SK-N-SH treated with all-trans-retinoic acid at 6 μM for 48 hours (cell line): ENCODE measurements around the gene BLOC1S6.

Experiments used
- CSDC2 ChIP-seq: fragments of 250-450 bp; sonication (Bioruptor Pico); IDR thresholded peaks from 2 replicates; pipeline ENCODE4 v1.5.0; 2020; ENCODE audit warnings: mild to moderate bottlenecking, moderate library complexity
- ISL1 ChIP-seq: fragments of 250-450 bp; sonication (Bioruptor Pico); IDR thresholded peaks from 2 replicates; pipeline ENCODE4 v2.1.2; 2022; ENCODE audit warnings: mild to moderate bottlenecking, moderate library complexity
- OSR1 ChIP-seq: fragments of 250-450 bp; sonication (Bioruptor Pico); IDR thresholded peaks from 2 replicates; pipeline ENCODE4 v1.8.0; 2022; ENCODE audit warnings: moderate library complexity, mild to moderate bottlenecking, inconsistent platforms
- RARB ChIP-seq: fragments of 250-450 bp; sonication (Bioruptor Pico); IDR thresholded peaks from 2 replicates; pipeline ENCODE4 v1.8.0; 2021; ENCODE audit warnings: mild to moderate bottlenecking, moderate library complexity
- TCF4 ChIP-seq: fragments of 250-450 bp; sonication (Bioruptor Pico); IDR thresholded peaks from 2 replicates; pipeline ENCODE4 v1.8.0; 2021; ENCODE audit warnings: mild to moderate bottlenecking, moderate library complexity, borderline replicate concordance
- ZFP3 ChIP-seq: fragments of 250-450 bp; sonication (Bioruptor Pico); IDR thresholded peaks from 2 replicates; pipeline ENCODE4 v1.5.0; 2020; ENCODE audit warnings: mild to moderate bottlenecking, moderate library complexity
- ZNF70 ChIP-seq: fragments of 450-650 bp; formaldehyde crosslinking; IDR thresholded peaks from 2 replicates; pipeline ENCODE4 v1.5.0; 2020; ENCODE audit warnings: mild to moderate bottlenecking, moderate library complexity
- TF ChIP-seq, protein P1 (sequence below): fragments of 250-450 bp; sonication (Bioruptor Pico); IDR thresholded peaks from 2 replicates; pipeline ENCODE4 v1.8.0; 2020; ENCODE audit warnings: mild to moderate bottlenecking, moderate library complexity, borderline replicate concordance

DNA sequence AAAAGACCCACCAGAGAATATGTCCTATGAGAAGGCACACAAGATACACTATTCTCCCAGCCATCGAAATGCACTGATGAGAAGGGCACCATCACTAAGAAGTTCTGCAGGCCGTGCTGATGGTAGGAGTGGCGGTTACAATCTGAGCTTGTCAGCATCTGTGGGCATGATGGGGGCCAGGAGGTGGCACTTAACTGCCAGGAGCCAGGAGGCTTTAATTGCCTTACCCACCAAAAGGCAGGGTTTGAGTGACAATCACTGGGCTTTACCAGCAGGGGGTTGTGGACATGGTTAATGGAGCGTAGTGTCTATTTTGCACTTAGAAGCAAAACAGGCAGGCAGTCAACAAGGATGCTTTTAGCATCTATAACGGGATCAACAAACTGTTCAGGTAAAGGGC lies 31.6 kb downstream of the BLOC1S6 start:
- no peak for TF ChIP-seq ZFP3 (CRISPR knock-in tag)
- no peak for TF ChIP-seq OSR1 (CRISPR knock-in tag)
- no peak for TF ChIP-seq TCF4 (CRISPR knock-in tag)
- TF ChIP-seq, protein P1, sequence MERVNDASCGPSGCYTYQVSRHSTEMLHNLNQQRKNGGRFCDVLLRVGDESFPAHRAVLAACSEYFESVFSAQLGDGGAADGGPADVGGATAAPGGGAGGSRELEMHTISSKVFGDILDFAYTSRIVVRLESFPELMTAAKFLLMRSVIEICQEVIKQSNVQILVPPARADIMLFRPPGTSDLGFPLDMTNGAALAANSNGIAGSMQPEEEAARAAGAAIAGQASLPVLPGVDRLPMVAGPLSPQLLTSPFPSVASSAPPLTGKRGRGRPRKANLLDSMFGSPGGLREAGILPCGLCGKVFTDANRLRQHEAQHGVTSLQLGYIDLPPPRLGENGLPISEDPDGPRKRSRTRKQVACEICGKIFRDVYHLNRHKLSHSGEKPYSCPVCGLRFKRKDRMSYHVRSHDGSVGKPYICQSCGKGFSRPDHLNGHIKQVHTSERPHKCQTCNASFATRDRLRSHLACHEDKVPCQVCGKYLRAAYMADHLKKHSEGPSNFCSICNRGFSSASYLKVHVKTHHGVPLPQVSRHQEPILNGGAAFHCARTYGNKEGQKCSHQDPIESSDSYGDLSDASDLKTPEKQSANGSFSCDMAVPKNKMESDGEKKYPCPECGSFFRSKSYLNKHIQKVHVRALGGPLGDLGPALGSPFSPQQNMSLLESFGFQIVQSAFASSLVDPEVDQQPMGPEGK (CRISPR knock-in tag) = no peak
- no peak for TF ChIP-seq RARB (CRISPR knock-in tag)
- TF ChIP-seq CSDC2 (CRISPR knock-in tag) = no peak
- no peak for TF ChIP-seq ISL1 (CRISPR knock-in tag)
- no peak for TF ChIP-seq ZNF70
